ENCODE measurements around the gene TNKS1BP1. TPM values are rescaled to one million over a fixed set of nuclear protein-coding genes. Genes with fewer than 3 reads are reported as not detected.
A peak's percentile ranks its signal among the peaks of the same experiment; 100 is the strongest.

The TNKS1BP1 gene
- total and polyA plus RNA-seq, 7 experiments from 2014 or later, result 2.8 to 22.0 (median 12.5) TPM

GRCh38 chr11:57348636-57349313, 24.0 kb upstream of the TNKS1BP1 start:
- Mint-ChIP-seq H3K4me3 (no peak overlapping the region), H3K36me3 (peaks cover 0 to 3% (median 0%) of the 10 kb centered on the region in 5 donors), H3K9me3 (peaks cover 0 to 5% (median 0%) of the 10 kb centered on the region in 11 donors), H3K4me1 (peaks cover 0 to 10% (median 0%) of the 10 kb centered on the region in 7 donors), H3K27me3 (peaks cover 0 to 14% (median 0%) of the 10 kb centered on the region in 5 donors), H3K27ac (peak overlapping the region in 1 of 9 donors; percentile 4)
- Histone ChIP-seq H3K27me3 (ENCODE audit: control insufficient read depth in 2 of 2, insufficient read depth in 2 of 2, low read length in 2 of 2) (no peaks in the 10 kb centered on the region), H3K27ac (ENCODE audit: low read depth, low read length) (no peak overlapping the region), H3K9me3 (ENCODE audit: control insufficient read depth in 2 of 3, low read length in 3 of 3) (no peaks in the 10 kb centered on the region), H3K36me3 (ENCODE audit: control insufficient read depth in 2 of 3, insufficient read depth in 3 of 3, low read length in 3 of 3) (no peaks in the 10 kb centered on the region), H3K4me3 (ENCODE audit: low read length) (no peak overlapping the region), H3K4me1 (ENCODE audit: control insufficient read depth in 2 of 2, insufficient read depth in 2 of 2, low read length in 2 of 2) (no peaks in the 10 kb centered on the region)
- ATAC-seq (no peak), DNase-seq (no peak)
- POLR2A ChIA-PET, result no interaction called here
- CTCF ChIA-PET, result interaction anchor here (0.6 to 1.0 kb wide), 4 partner anchors 12 to 1810 kb away, joined by 3 to 5 read pairs (median 3); no protein-coding TSS in a partner anchor
- intact Hi-C loops (cut with micrococcal nuclease), result loop anchor here in 1 of 2 donors (5.0 kb wide), 1 partner anchor 1439 kb away; no protein-coding TSS in a partner anchor

- Mint-ChIP-seq H3K9me3 (peaks cover 0 to 5% (median 0%) of the 10 kb centered on the region in 11 donors), H3K4me1 (peaks cover 0 to 10% (median 0%) of the 10 kb centered on the region in 7 donors), H3K4me3 (no peak overlapping the region), H3K27me3 (peaks cover 0 to 10% (median 0%) of the 10 kb centered on the region in 5 donors), H3K27ac (no peak overlapping the region), H3K36me3 (peaks cover 0 to 3% (median 0%) of the 10 kb centered on the region in 5 donors)
- Histone ChIP-seq H3K4me1 (ENCODE audit: control insufficient read depth in 2 of 2, insufficient read depth in 2 of 2, low read length in 2 of 2) (no peaks in the 10 kb centered on the region), H3K9me3 (ENCODE audit: control insufficient read depth in 2 of 3, low read length in 3 of 3) (no peaks in the 10 kb centered on the region), H3K4me3 (ENCODE audit: low read length) (no peak overlapping the region), H3K36me3 (ENCODE audit: control insufficient read depth in 2 of 3, insufficient read depth in 3 of 3, low read length in 3 of 3) (no peaks in the 10 kb centered on the region), H3K27ac (ENCODE audit: low read depth, low read length) (no peak overlapping the region), H3K27me3 (ENCODE audit: control insufficient read depth in 2 of 2, insufficient read depth in 2 of 2, low read length in 2 of 2) (no peaks in the 10 kb centered on the region)
- ATAC-seq (no peak), DNase-seq (no peak)
- POLR2A ChIA-PET, result no interaction called here
- intact Hi-C loops (cut with micrococcal nuclease), result loop anchor here in 1 of 2 donors (5.0 kb wide), 1 partner anchor 1439 kb away; no protein-coding TSS in a partner anchor
- CTCF ChIA-PET, result interaction anchor here (0.6 to 0.7 kb wide), 3 partner anchors 13 to 293 kb away, joined by 3 read pairs; no protein-coding TSS in a partner anchor
Observed at GRCh38 chr11:57348052-57348451, 23.3 kb upstream of the TNKS1BP1 start.

- Histone ChIP-seq H3K9me3 (ENCODE audit: control insufficient read depth in 2 of 3, low read length in 3 of 3) (no peaks in the 10 kb centered on the region), H3K36me3 (ENCODE audit: control insufficient read depth in 2 of 3, insufficient read depth in 3 of 3, low read length in 3 of 3) (no peaks in the 10 kb centered on the region), H3K4me3 (ENCODE audit: low read length) (no peak overlapping the region), H3K27me3 (ENCODE audit: control insufficient read depth in 2 of 2, insufficient read depth in 2 of 2, low read length in 2 of 2) (no peaks in the 10 kb centered on the region), H3K27ac (ENCODE audit: low read depth, low read length) (no peak overlapping the region), H3K4me1 (ENCODE audit: control insufficient read depth in 2 of 2, insufficient read depth in 2 of 2, low read length in 2 of 2) (no peaks in the 10 kb centered on the region)
- intact Hi-C loops (cut with micrococcal nuclease), result loop anchor here in 1 of 2 donors (5.0 kb wide), 1 partner anchor 1440 kb away; no protein-coding TSS in a partner anchor
- DNase-seq, result no peak
- ChIA-PET POLR2A (no interaction called here), CTCF (interaction anchor here (0.7 to 1.5 kb wide), 2 partner anchors 11 to 294 kb away, joined by 3 read pairs; no protein-coding TSS in a partner anchor)
- Mint-ChIP-seq H3K27me3 (peaks cover 0 to 4% (median 0%) of the 10 kb centered on the region in 5 donors), H3K27ac (no peak overlapping the region), H3K9me3 (peaks cover 0 to 5% (median 0%) of the 10 kb centered on the region in 11 donors), H3K4me1 (peaks cover 0 to 10% (median 0%) of the 10 kb centered on the region in 7 donors), H3K4me3 (no peak overlapping the region), H3K36me3 (peaks cover 0 to 3% (median 0%) of the 10 kb centered on the region in 5 donors)
- no peak for ATAC-seq
Observed at GRCh38 chr11:57347336-57347735, 22.6 kb upstream of the TNKS1BP1 start.

- Histone ChIP-seq H3K4me3 (ENCODE audit: low read length) (no peak overlapping the region), H3K9me3 (ENCODE audit: control insufficient read depth in 2 of 3, low read length in 3 of 3) (no peaks in the 10 kb centered on the region), H3K4me1 (ENCODE audit: control insufficient read depth in 2 of 2, insufficient read depth in 2 of 2, low read length in 2 of 2) (no peaks in the 10 kb centered on the region), H3K27me3 (ENCODE audit: control insufficient read depth in 2 of 2, insufficient read depth in 2 of 2, low read length in 2 of 2) (no peaks in the 10 kb centered on the region), H3K36me3 (ENCODE audit: control insufficient read depth in 2 of 3, insufficient read depth in 3 of 3, low read length in 3 of 3) (no peaks in the 10 kb centered on the region), H3K27ac (ENCODE audit: low read depth, low read length) (no peak overlapping the region)
- H3K27ac Mint-ChIP-seq, result no peak overlapping the region
- intact Hi-C loops (cut with micrococcal nuclease), result loop anchor here (1.0 to 5.0 kb wide), 9 partner anchors 9 to 1442 kb away; no protein-coding TSS in a partner anchor
- peak; percentile 39 to 68 (median 62) for DNase-seq
- H3K27me3 Mint-ChIP-seq, result no peaks in the 10 kb centered on the region
- ChIA-PET CTCF (interaction anchor here (0.8 to 2.1 kb wide), 15 partner anchors 9 to 455 kb away, joined by 3 to 9 read pairs (median 4); partner anchors contain the start of genes RTN4RL2 and SSRP1), POLR2A (no interaction called here)
- no peaks in the 10 kb centered on the region for H3K9me3 Mint-ChIP-seq
- H3K36me3 Mint-ChIP-seq, result no peaks in the 10 kb centered on the region
- ATAC-seq, result peak; percentile 87
- no peak overlapping the region for H3K4me3 Mint-ChIP-seq
- H3K4me1 Mint-ChIP-seq, result peaks cover 0 to 10% (median 0%) of the 10 kb centered on the region in 7 donors
Observed at GRCh38 chr11:57345555-57346211, 20.9 kb upstream of the TNKS1BP1 start.

GRCh38 chr11:57344826-57345225, 20.1 kb upstream of the TNKS1BP1 start:
- CTCF ChIA-PET, result interaction anchor here (0.5 to 2.1 kb wide), 4 partner anchors 134 to 456 kb away, joined by 3 to 5 read pairs (median 4); no protein-coding TSS in a partner anchor

GRCh38 chr11:57343825-57344224, 19.1 kb upstream of the TNKS1BP1 start:
- no peak overlapping the region for H3K27ac Mint-ChIP-seq
- POLR2A ChIA-PET, result no interaction called here
- no peaks in the 10 kb centered on the region for H3K9me3 ChIP-seq (ENCODE audit: control insufficient read depth in 2 of 3, low read length in 3 of 3)
- H3K27ac ChIP-seq (ENCODE audit: low read depth, low read length), result no peak overlapping the region
- H3K4me3 ChIP-seq (ENCODE audit: low read length), result no peak overlapping the region
- peaks cover 0 to 10% (median 0%) of the 10 kb centered on the region in 7 donors for H3K4me1 Mint-ChIP-seq
- DNase-seq (no peak), ATAC-seq (no peak)
- H3K36me3 Mint-ChIP-seq, result no peaks in the 10 kb centered on the region
- H3K4me1 ChIP-seq (ENCODE audit: control insufficient read depth in 2 of 2, insufficient read depth in 2 of 2, low read length in 2 of 2), result no peaks in the 10 kb centered on the region
- CTCF ChIA-PET, result interaction anchor here (0.5 to 1.4 kb wide), 5 partner anchors 8 to 1337 kb away, joined by 3 to 4 read pairs (median 3); no protein-coding TSS in a partner anchor
- no peak overlapping the region for H3K4me3 Mint-ChIP-seq
- H3K9me3 Mint-ChIP-seq, result no peaks in the 10 kb centered on the region
- H3K27me3 ChIP-seq (ENCODE audit: control insufficient read depth in 2 of 2, insufficient read depth in 2 of 2, low read length in 2 of 2), result no peaks in the 10 kb centered on the region
- H3K27me3 Mint-ChIP-seq, result peaks cover 0 to 2% (median 0%) of the 10 kb centered on the region in 5 donors
- no peaks in the 10 kb centered on the region for H3K36me3 ChIP-seq (ENCODE audit: control insufficient read depth in 2 of 3, insufficient read depth in 3 of 3, low read length in 3 of 3)
- intact Hi-C loops (cut with micrococcal nuclease), result no loop called here

More at GRCh38 chr11:57344826-57345225, 20.1 kb upstream of the TNKS1BP1 start:
- Mint-ChIP-seq H3K27me3 (no peaks in the 10 kb centered on the region), H3K36me3 (no peaks in the 10 kb centered on the region), H3K27ac (no peak overlapping the region), H3K4me3 (no peak overlapping the region), H3K4me1 (peaks cover 0 to 11% (median 0%) of the 10 kb centered on the region in 7 donors), H3K9me3 (no peaks in the 10 kb centered on the region)
- H3K27me3 ChIP-seq (ENCODE audit: control insufficient read depth in 2 of 2, insufficient read depth in 2 of 2, low read length in 2 of 2), result no peaks in the 10 kb centered on the region
- no peak overlapping the region for H3K4me3 ChIP-seq (ENCODE audit: low read length)
- H3K4me1 ChIP-seq (ENCODE audit: control insufficient read depth in 2 of 2, insufficient read depth in 2 of 2, low read length in 2 of 2), result no peaks in the 10 kb centered on the region
- POLR2A ChIA-PET, result no interaction called here
- ATAC-seq (no peak), DNase-seq (no peak)
- no peaks in the 10 kb centered on the region for H3K9me3 ChIP-seq (ENCODE audit: control insufficient read depth in 2 of 3, low read length in 3 of 3)
- H3K36me3 ChIP-seq (ENCODE audit: control insufficient read depth in 2 of 3, insufficient read depth in 3 of 3, low read length in 3 of 3), result no peaks in the 10 kb centered on the region
- intact Hi-C loops (cut with micrococcal nuclease), result loop anchor here (1.0 to 5.0 kb wide), 9 partner anchors 9 to 1442 kb away; no protein-coding TSS in a partner anchor
- no peak overlapping the region for H3K27ac ChIP-seq (ENCODE audit: low read depth, low read length)
